Pancreas (tissue), 10 donors: ENCODE results near the gene FSD1. TPM values are rescaled to one million over a fixed set of nuclear protein-coding genes. Genes with fewer than 3 reads are reported as not detected.

Experiments
- ATAC-seq, 4 donors: fragments of 200-7000 bp; cut with Tn5 transposase; one replicate each; pipeline versions ENCODE4 v1.8.0 to v1.9.1; 2020; ENCODE audit warnings: mild to moderate bottlenecking in 4 of 4, moderate library complexity in 4 of 4
- DNase-seq, 6 donors: peaks; one replicate each; pipeline ENCODE4 v3.0.0-alpha.2; 2020
- FAIRE-seq: peaks from 2 replicates; lab custom pipeline; 2012; peaks lifted over from hg19 to GRCh38; lab: Jason Lieb, UNC
- H3K27ac ChIP-seq, 4 donors: fragments of 200-600 bp; sonication (generic); 1 replicate in 3 of 4; 2 replicates in 1 of 4; pipeline versions ENCODE4 v1.5.0 to v1.8.0; 2020
- H3K27me3 ChIP-seq, 4 donors: fragments of 200-600 bp; one replicate each; pipeline ENCODE4 v1.8.0; 2021
- H3K36me3 ChIP-seq, 3 donors: fragments of 200-600 bp; sonication (generic) in 1 of 3; one replicate each; pipeline versions ENCODE4 v1.5.0 to v1.8.0; 2020 to 2021
- H3K4me1 ChIP-seq, 3 donors: fragments of 200-600 bp; one replicate each; pipeline ENCODE4 v1.8.0; 2021
- H3K4me3 ChIP-seq, 4 donors: fragments of 200-600 bp; sonication (generic) in 2 of 4; one replicate each; pipeline versions ENCODE4 v1.5.0 to v1.8.0; 2020 to 2021
- H3K9me3 ChIP-seq, 4 donors: fragments of 200-600 bp; one replicate each; pipeline ENCODE4 v1.8.0; 2021
- CTCF ChIP-seq, 4 donors: fragments of 200-600 bp; sonication (generic) in 3 of 4; IDR thresholded peaks; one replicate each; pipeline versions ENCODE4 v1.5.0 to v1.8.0; 2021; ENCODE audit warnings: antibody characterized with exemption in 4 of 4
- WGBS, 2 donors: extraction: QIAGEN DNeasy Blood & Tissue Kit; methylation state at CpG; one replicate each; pipeline ENCODE4 v1.1.7; 2013; 5-methylcytosine and 5-hydroxymethylcytosine counted together
- intact Hi-C, 3 donors: fragments of 100-400 bp; cut with DNase I; formaldehyde crosslinking; loops; one replicate each; pipeline versions ENCODE4 v1.11.1 to v1.14.2; 2022
- polyA plus RNA-seq, 2 donors: library from polyadenylated mRNA; stranded (reverse); fragments of 200-250 nt; gene quantifications; one replicate each; pipeline ENCODE4 v1.2.3, GENCODE V29; 2013
- total RNA-seq, 6 donors: library from RNA; stranded (reverse); fragmentation: NEBNext Ultra II Directional in 4 of 6; extraction: Animal tissue kit (Norgen Biotek cat#: 25700) in 4 of 6; gene quantifications; one replicate each; pipeline versions ENCODE4 v1.2.1 to v1.2.4, GENCODE V29; 2021 to 2023
- donor health status: healthy with polysubstance abuse.
- donor health status: DM: no; HTN: no; CAD: no; lungs with moderate emphysema.
- donor health status: DM: no; HTN: no; CAD: no.
- donor health status: control.
- donor health status: control.
- donor health status: Bipolar disorder and iron deficiency.
- donor health status: DM: yes; HTN: yes; CAD: no.
- donor health status: DM: no; HTN: no; CAD: no.
- donor health status: DM: no; HTN: no; CAD: no.
- donor health status: DM: yes; HTN: yes; CAD: no.

FSD1 gene
- total and polyA plus RNA-seq, 8 donors: 0.21 to 0.50 TPM; not detected in 6

GRCh38 chr19:4342615-4343369 is 38.4 kb downstream of the FSD1 start:
- Histone ChIP-seq H3K27ac (peak overlapping the region; percentile 87 to 95 (median 89)), H3K27me3 (no peaks in the 10 kb centered on the region), H3K4me1 (peaks cover 6 to 22% (median 13%) of the 10 kb centered on the region in 3 donors), H3K9me3 (no peaks in the 10 kb centered on the region), H3K4me3 (peak overlapping the region; percentile 53 to 70 (median 65)), H3K36me3 (no peaks in the 10 kb centered on the region)
- peak; percentile 81 to 90 (median 83) for ATAC-seq
- no peak for TF ChIP-seq CTCF (IDR thresholded peaks at IDR 0.05)
- WGBS, 2 donors: 0% methylated on average over 39 of the region's 39 CpGs
- DNase-seq: peak; percentile 90 to 98 (median 96)
- intact Hi-C loops: no loop called here
- FAIRE-seq: peak; percentile 98

- 3 to 7% methylated on average over 50 to 101 of the region's 101 CpGs for WGBS, 2 donors
- H3K27ac ChIP-seq: peak within 1 kb of the TSS; percentile 87 to 95 (median 89)
- intact Hi-C loops: no loop called here
- no peak for TF ChIP-seq CTCF (IDR thresholded peaks at IDR 0.05)
- FAIRE-seq (no peak), ATAC-seq (peak; percentile 80 to 89 (median 84)), DNase-seq (peak; percentile 86 to 98 (median 93))
- H3K27me3 ChIP-seq: no peaks in the 10 kb centered on the region
- peaks cover 6 to 22% (median 13%) of the 10 kb centered on the region in 3 donors for H3K4me1 ChIP-seq
- no peaks in the 10 kb centered on the region for H3K36me3 ChIP-seq
- no peaks in the 10 kb centered on the region for H3K9me3 ChIP-seq
- H3K4me3 ChIP-seq: peak within 1 kb of the TSS; percentile 53 to 70 (median 65)
These were observed 39.2 kb downstream of the FSD1 start, which contains the start of gene MPND for GRCh38 chr19:4343370-4344307. MPND (plus strand) TSS chr19:4343562; CDS start chr19:4343594, 32 bp downstream.

- Histone ChIP-seq H3K27me3 (no peaks in the 10 kb centered on the region), H3K27ac (peak overlapping the region in 2 of 4 donors; percentile 17 to 46), H3K4me3 (no peak overlapping the region), H3K9me3 (no peaks in the 10 kb centered on the region), H3K36me3 (no peaks in the 10 kb centered on the region), H3K4me1 (peaks cover 6 to 16% (median 9%) of the 10 kb centered on the region in 3 donors)
- FAIRE-seq (no peak), ATAC-seq (peak in 3 of 4 donors; percentile 8 to 39 (median 27)), DNase-seq (peak; percentile 71 to 93 (median 84))
- intact Hi-C loops: no loop called here
- TF ChIP-seq CTCF (IDR thresholded peaks at IDR 0.05): no peak
- 42 to 49% methylated on average over 15 of the region's 15 CpGs for WGBS, 2 donors
These were observed 41.1 kb downstream of the FSD1 start for GRCh38 chr19:4345342-4346019.

- Histone ChIP-seq H3K4me1 (peaks cover 5 to 13% (median 6%) of the 10 kb centered on the region in 3 donors), H3K9me3 (no peaks in the 10 kb centered on the region), H3K36me3 (no peaks in the 10 kb centered on the region), H3K27ac (peak overlapping the region in 2 of 4 donors; percentile 17 to 46), H3K27me3 (no peaks in the 10 kb centered on the region), H3K4me3 (no peak overlapping the region)
- no peak for TF ChIP-seq CTCF (IDR thresholded peaks at IDR 0.05)
- no peak for FAIRE-seq
- WGBS, 2 donors: 72 to 77% methylated on average over 6 of the region's 6 CpGs
- DNase-seq: no peak
- intact Hi-C loops: no loop called here
- ATAC-seq: no peak
These were observed 41.6 kb downstream of the FSD1 start for GRCh38 chr19:4346020-4346383.
